Measurements from ENCODE around the gene CHRNA3.

- no peak for TF ChIP-seq CTCF (IDR thresholded peaks at IDR 0.05; ENCODE audit: poor library complexity)
- TF ChIP-seq EZH2 (IDR thresholded peaks at IDR 0.05; ENCODE audit: borderline replicate concordance) = no peak
- no peak for TF ChIP-seq EZH2phosphoT487 (IDR thresholded peaks at IDR 0.05; ENCODE audit: low read depth, severe bottlenecking, unreplicated experiment)
Observed at GRCh38 chr15:78658823-78659222, 38.0 kb upstream of the CHRNA3 start.
